ENCODE measurements around the gene ZDHHC5.

DNA sequence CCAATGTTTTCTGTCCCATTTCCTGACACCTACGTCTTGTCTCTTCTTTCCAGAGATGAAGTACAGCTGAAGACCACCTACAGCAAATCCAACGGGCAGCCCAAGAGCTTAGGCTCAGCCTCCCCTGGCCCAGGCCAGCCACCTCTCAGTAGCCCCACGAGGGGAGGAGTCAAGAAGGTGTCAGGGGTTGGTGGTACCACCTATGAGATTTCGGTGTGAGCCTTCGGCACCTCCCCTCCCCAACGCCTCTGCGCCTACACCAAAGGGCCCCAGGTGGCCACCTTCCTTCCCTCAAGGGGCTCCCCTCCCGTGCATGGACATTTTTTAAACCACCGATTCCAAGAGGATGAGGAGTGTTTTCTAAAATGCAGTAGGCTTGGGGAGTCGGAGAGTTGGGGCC lies 31.9 kb downstream of the ZDHHC5 start:
- TF ChIP-seq KLF6 (CRISPR knock-in tag; IDR thresholded peaks at IDR 0.05) = no peak
- TF ChIP-seq, protein P1, sequence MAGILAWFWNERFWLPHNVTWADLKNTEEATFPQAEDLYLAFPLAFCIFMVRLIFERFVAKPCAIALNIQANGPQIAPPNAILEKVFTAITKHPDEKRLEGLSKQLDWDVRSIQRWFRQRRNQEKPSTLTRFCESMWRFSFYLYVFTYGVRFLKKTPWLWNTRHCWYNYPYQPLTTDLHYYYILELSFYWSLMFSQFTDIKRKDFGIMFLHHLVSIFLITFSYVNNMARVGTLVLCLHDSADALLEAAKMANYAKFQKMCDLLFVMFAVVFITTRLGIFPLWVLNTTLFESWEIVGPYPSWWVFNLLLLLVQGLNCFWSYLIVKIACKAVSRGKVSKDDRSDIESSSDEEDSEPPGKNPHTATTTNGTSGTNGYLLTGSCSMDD (CRISPR knock-in tag; IDR thresholded peaks at IDR 0.05) = no peak
- TF ChIP-seq RXRA (CRISPR knock-in tag; IDR thresholded peaks at IDR 0.05) = no peak
- no peak for TF ChIP-seq BORCS8-MEF2B (CRISPR knock-in tag; IDR thresholded peaks at IDR 0.05)
- no peak for TF ChIP-seq KAT7 (CRISPR knock-in tag; IDR thresholded peaks at IDR 0.05; ENCODE audit: borderline replicate concordance)
- TF ChIP-seq FOSL2 (CRISPR knock-in tag; IDR thresholded peaks at IDR 0.05) = no peak
- no peak for TF ChIP-seq JUNB (CRISPR knock-in tag; IDR thresholded peaks at IDR 0.05; ENCODE audit: borderline replicate concordance)
- no peak for TF ChIP-seq POLR2AphosphoS5 (IDR thresholded peaks at IDR 0.05; ENCODE audit: low read depth, low read length)
